OCI-LY7 (cell line): Measurements from ENCODE around the gene ARL4A.

ENCODE experiments used
- CTCF ChIP-seq: fragments of 200-600 bp; sonication (generic); conservative IDR thresholded peaks from 2 replicates; pipeline ENCODE4 v1.5.1; 2014; ENCODE audit warnings: mild to moderate bottlenecking, antibody characterized with exemption, low read length, moderate library complexity, mixed read lengths
- EZH2phosphoT487 ChIP-seq: fragments of 200-600 bp; sonication (generic); IDR thresholded peaks from 2 replicates; pipeline ENCODE4 v1.6.1; 2018; ENCODE audit warnings: low read depth, borderline replicate concordance, mild to moderate bottlenecking, mixed run types, antibody characterized with exemption, low read length, moderate library complexity, mixed read lengths

- no peak for TF ChIP-seq CTCF
- no peak for TF ChIP-seq EZH2phosphoT487
Measured at GRCh38 chr7:12701433-12701832, 14.0 kb downstream of the ARL4A start.
